Dendritic cell treated with granulocyte-macrophage colony-stimulating factor and Interleukin-4, amounts not matched to agents 40 ng/mL and 50 ng/mL, for 4 days (primary cell): ENCODE results near the gene PES1.
"Not testable (repeated sequence)": the region's sequence is repeated elsewhere in the genome, so short reads cannot be mapped to it uniquely, and the experiment has no call there.

Experiments used
- H3K27ac Mint-ChIP-seq: one replicate; pipeline ENCODE4 v1.8.0; 2022; ENCODE audit warnings: mild to moderate bottlenecking, mixed read lengths
- H3K27me3 Mint-ChIP-seq: one replicate; pipeline ENCODE4 v1.8.0; 2022; ENCODE audit warnings: mild to moderate bottlenecking, mixed read lengths
- H3K36me3 Mint-ChIP-seq: one replicate; pipeline ENCODE4 v1.8.0; 2022; ENCODE audit warnings: low read depth, mixed read lengths
- H3K4me1 Mint-ChIP-seq: one replicate; pipeline ENCODE4 v1.8.0; 2022; ENCODE audit warnings: low read depth, mixed read lengths
- H3K4me3 Mint-ChIP-seq: one replicate; pipeline ENCODE4 v1.8.0; 2022; ENCODE audit warnings: mild to moderate bottlenecking, moderate library complexity, mixed read lengths
- H3K9me3 Mint-ChIP-seq: one replicate; pipeline ENCODE4 v1.8.0; 2022; ENCODE audit warnings: mixed read lengths
- intact Hi-C: fragments of 100-400 bp; cut with micrococcal nuclease; formaldehyde crosslinking; loops from one replicate; pipeline ENCODE4 v1.15.0; 2022

PES1 gene

DNA sequence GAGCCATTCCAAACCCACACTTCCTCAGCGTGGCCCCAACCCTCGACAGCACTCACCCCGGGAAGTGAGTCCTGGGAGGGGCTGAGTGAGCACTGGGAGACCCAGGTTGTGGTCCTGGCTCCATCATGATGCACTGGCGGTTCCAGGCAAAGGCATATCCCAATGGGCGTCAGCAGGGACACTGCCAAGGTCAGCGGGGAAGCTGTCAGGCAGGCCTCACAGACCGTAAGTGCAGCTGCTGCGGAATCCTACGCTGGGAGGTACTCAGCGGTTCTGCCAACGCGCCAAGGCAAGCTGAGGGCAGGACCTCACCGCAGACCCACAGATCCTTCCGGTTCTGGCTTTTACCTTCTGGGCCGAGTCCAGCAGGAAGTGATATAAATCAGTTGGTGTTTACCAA is 15.9 kb downstream of the PES1 start:
- no peaks in the 10 kb centered on the region for H3K9me3 Mint-ChIP-seq
- peaks cover 58% of the 10 kb centered on the region for H3K36me3 Mint-ChIP-seq
- no peak overlapping the region for H3K27ac Mint-ChIP-seq
- intact Hi-C loops = no loop called here
- H3K4me1 Mint-ChIP-seq = no peaks in the 10 kb centered on the region
- H3K27me3 Mint-ChIP-seq = peaks cover 19% of the 10 kb centered on the region
- H3K4me3 Mint-ChIP-seq = no peak overlapping the region

- no peaks in the 10 kb centered on the region for H3K9me3 Mint-ChIP-seq
- no peaks in the 10 kb centered on the region for H3K4me1 Mint-ChIP-seq
- no peak overlapping the region for H3K27ac Mint-ChIP-seq
- intact Hi-C loops = no loop called here
- H3K36me3 Mint-ChIP-seq = peaks cover 51% of the 10 kb centered on the region
- no peak overlapping the region for H3K4me3 Mint-ChIP-seq
- peaks cover 19% of the 10 kb centered on the region for H3K27me3 Mint-ChIP-seq
Measured at GRCh38 chr22:30574997-30575671, 16.6 kb downstream of the PES1 start.

DNA sequence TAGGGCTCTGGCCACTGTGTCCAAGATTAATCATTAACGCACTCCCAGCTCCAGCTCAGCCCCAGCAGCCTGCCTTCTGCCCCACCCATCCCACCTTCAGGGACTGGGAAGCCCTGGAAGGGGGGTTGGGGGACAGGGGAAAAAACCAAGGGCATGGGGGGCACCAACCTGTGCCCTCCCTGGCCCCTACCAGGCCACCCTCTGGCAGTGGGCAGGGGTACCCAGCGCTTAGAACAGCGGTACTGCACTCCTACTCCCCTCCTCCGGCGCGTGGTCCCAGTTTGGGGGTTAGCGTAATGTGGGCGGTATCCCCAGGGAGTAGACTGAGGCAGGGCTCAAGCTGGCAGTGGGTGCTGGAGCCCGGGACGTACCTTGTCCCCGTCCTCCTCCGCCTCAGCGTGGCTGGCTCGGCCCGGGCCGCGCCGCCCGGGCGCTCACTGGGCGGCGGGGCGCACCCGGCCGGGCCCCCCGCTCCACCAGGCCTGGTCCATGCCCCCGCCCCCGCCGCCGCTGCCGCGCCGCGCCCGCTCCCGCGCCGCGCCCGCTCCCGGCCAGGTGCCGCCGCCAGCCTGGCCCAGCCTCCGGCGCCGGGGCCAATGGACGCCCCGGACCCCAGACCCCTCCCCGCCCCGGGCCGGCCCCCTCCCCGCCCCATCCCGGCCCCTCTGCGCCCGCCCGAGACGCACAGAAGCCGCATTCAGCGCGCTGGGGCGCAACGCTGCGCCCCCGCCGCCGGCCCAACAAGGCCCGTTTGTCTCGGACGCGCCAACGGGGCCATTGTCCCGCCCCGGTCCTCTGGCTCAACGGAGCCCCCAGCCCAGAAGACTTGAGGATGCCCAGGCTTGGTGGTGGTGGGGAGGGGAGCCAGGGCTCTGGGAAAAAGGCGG is 17.4 kb downstream of the PES1 start, which contains the start of gene GAL3ST1:
Gene GAL3ST1, minus strand, starts transcription at position 571 of the 887 bp plus-strand sequence. CDS start 17,273 bp downstream, outside the sequence.
- Mint-ChIP-seq H3K36me3 (peaks cover 43% of the 10 kb centered on the region), H3K4me1 (no peaks in the 10 kb centered on the region), H3K27me3 (peaks cover 19% of the 10 kb centered on the region), H3K9me3 (no peaks in the 10 kb centered on the region), H3K27ac (no peak within 1 kb of the TSS), H3K4me3 (no peak within 1 kb of the TSS)
- intact Hi-C loops = no loop called here

GRCh38 chr22:30573594-30574094 is 18.1 kb downstream of the PES1 start:
- H3K36me3 Mint-ChIP-seq = peaks cover 36% of the 10 kb centered on the region
- intact Hi-C loops = no loop called here
- no peak overlapping the region for H3K27ac Mint-ChIP-seq
- H3K27me3 Mint-ChIP-seq = peaks cover 19% of the 10 kb centered on the region
- H3K4me1 Mint-ChIP-seq = no peaks in the 10 kb centered on the region
- H3K4me3 Mint-ChIP-seq = no peak overlapping the region
- H3K9me3 Mint-ChIP-seq = no peaks in the 10 kb centered on the region

DNA sequence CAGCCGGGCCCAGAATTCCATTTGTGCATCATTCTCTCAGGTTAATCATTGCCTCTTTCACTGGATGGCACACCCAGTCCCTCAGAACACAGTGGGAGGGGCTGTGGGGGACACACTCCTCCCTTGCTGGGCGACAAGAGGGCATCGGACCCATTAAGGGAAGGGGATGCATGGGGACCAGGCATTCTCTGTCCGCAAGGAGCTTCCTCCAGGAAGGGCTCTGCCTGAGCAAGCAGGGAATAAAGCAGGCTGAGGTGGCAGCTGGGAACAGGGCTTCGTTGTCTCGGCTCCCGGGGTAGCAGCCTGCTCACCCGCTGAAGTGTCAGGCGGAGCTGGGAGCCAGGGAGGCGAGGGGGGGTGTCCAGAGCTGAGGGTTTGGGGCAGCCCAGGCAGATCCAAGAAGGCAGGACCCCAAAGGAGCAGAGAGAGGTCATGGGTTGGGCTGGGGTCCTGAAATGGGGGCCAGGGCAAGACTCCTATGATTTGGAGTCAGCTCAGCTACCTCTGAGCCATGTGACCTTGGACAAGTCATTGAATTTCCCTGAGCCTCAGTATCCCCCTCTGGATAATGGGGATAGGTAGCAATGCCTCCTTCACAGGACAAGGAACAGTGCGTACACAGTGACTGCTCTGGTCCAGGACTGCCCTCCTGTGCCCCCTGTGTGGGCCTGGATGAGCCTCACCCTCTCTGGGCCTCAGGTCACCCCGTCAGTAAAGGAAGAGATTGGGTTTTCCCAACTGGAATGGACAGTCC is 18.7 kb downstream of the PES1 start:
- Mint-ChIP-seq H3K36me3 (peaks cover 29% of the 10 kb centered on the region), H3K27me3 (peaks cover 19% of the 10 kb centered on the region), H3K4me1 (no peaks in the 10 kb centered on the region), H3K9me3 (no peaks in the 10 kb centered on the region), H3K27ac (no peak overlapping the region), H3K4me3 (no peak overlapping the region)
- intact Hi-C loops = no loop called here

DNA sequence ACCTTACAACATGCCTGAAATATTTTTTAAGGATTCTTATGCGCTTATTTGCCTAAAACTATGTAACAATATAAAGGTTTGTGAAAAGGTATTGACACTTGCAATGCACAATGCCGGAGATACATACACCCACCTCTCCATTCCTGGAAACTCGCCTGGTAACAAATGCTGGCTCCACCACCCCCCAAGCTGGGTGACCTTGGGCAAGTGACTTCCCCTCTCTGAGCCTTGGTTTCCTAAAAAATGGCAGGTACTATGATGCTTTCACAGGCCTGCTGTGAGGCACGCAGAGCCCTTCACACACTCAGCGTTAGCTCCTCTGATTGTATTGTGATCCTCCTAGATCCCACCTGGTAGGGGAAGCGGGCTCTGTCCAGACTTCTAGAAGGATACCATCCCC is 19.5 kb downstream of the PES1 start:
- Mint-ChIP-seq H3K36me3 (peaks cover 21% of the 10 kb centered on the region), H3K4me3 (no peak overlapping the region), H3K27me3 (peaks cover 19% of the 10 kb centered on the region), H3K9me3 (no peaks in the 10 kb centered on the region), H3K27ac (no peak overlapping the region), H3K4me1 (no peaks in the 10 kb centered on the region)
- intact Hi-C loops = no loop called here

DNA sequence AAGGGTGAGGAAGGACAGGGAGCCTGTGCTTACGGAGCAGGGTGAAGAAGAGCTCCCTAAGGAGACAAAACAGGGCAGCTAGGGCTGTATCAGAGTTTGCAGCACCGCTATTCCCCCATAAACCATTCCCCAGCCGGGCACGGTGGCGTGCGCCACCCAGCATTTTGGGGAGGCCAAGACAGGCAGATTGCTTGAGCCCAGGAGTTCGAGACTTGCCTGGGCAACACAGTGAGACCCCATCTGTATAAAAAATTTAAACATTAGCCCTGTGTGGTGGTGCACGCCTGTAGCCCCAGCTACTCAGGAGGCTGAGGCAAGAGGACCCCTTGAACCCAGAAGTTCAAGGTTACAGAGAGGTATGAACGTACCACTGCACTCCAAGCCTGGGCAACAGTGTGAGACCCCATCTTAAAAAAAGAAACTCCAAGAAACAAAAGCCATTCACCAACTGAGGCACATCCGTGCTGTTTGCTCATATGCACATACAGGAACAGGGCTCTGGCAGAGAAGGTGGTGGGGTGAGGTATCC is 22.0 kb downstream of the PES1 start:
- peaks cover 10% of the 10 kb centered on the region for H3K27me3 Mint-ChIP-seq
- H3K9me3 Mint-ChIP-seq = no peaks in the 10 kb centered on the region
- H3K27ac Mint-ChIP-seq = no peak overlapping the region
- no peaks in the 10 kb centered on the region for H3K4me1 Mint-ChIP-seq
- H3K4me3 Mint-ChIP-seq = no peak overlapping the region
- intact Hi-C loops = no loop called here
- no peaks in the 10 kb centered on the region for H3K36me3 Mint-ChIP-seq

DNA sequence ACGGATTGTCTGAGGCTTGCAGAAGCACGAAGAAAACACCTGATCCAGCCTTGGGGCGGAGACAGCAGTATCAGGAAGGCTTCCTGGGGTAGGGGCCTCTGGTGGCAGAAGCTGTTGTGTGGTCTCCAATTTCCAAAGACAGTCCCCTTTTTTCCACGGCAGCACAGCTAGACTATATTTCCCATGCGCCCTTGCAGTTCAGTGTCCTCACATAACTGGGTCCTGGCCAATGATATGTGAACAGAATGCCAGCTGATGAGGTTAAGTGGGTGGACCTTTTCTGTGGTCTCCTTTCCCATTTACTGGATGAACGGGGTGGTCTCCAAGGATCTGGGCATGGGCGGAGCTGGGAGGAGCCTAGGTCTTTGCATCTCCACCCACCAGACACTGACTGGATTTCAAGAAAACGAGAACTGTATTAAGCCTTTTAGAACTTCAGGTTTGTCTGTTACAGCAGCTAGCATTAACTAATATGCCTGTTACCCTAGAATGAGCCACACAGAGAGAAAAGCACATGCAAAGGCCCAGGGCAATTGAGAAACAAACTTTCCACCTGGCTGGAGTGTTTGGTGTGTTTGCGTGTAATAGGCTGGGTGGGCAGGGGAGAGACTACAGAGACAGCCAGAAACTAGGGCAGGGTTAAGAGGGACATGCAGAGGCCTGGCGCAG is 23.4 kb downstream of the PES1 start:
- Mint-ChIP-seq H3K9me3 (no peaks in the 10 kb centered on the region), H3K27me3 (peaks cover 8% of the 10 kb centered on the region), H3K4me3 (no peak overlapping the region), H3K27ac (no peak overlapping the region), H3K4me1 (no peaks in the 10 kb centered on the region), H3K36me3 (no peaks in the 10 kb centered on the region)
- intact Hi-C loops = no loop called here

DNA sequence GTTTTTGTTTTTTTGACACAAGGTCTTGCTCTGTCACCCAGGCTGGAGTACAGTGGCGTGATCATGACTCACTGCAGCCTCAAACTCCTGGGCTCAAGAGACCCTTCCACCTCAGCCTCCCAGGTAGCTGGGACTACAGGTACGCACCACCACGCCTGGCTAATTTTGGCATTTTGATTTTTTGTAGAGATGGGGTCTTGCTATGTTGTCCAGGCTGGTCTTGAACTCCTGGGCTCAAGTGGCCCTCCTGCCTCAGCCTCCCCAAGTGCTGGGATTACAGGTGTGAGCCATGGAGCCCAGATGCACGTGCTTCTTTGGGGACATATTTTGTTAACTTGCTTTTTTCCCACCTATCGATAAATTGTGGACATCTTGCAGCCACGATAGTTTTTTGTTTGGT is 24.4 kb downstream of the PES1 start:
- H3K27me3 Mint-ChIP-seq, H3K4me3 Mint-ChIP-seq, H3K9me3 Mint-ChIP-seq, H3K27ac Mint-ChIP-seq, H3K4me1 Mint-ChIP-seq, intact Hi-C loops, H3K36me3 Mint-ChIP-seq: not testable (repeated sequence)

DNA sequence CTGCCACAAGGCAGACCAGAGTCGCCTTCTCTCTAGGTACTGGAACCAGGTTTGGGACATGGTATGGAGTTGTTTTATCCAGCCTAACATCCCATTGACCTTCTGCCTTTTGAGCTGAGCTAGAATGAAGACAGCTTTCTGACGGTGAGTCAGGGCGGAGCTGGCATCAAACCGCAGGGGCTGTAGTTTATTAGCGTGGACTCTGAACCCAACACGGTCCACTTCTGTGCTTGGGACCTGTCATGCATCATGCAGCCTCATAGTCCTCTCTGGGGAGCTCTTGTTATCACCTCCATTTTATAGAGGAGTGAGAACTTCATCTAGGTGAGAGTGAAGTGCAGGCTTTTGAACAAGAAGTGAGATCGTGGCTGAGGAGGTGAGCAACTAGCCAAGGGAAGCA is 25.6 kb downstream of the PES1 start:
- Mint-ChIP-seq H3K4me3 (no peak overlapping the region), H3K27ac (no peak overlapping the region), H3K4me1 (no peaks in the 10 kb centered on the region), H3K27me3 (peaks cover 4% of the 10 kb centered on the region), H3K9me3 (no peaks in the 10 kb centered on the region), H3K36me3 (no peaks in the 10 kb centered on the region)
- intact Hi-C loops = no loop called here

DNA sequence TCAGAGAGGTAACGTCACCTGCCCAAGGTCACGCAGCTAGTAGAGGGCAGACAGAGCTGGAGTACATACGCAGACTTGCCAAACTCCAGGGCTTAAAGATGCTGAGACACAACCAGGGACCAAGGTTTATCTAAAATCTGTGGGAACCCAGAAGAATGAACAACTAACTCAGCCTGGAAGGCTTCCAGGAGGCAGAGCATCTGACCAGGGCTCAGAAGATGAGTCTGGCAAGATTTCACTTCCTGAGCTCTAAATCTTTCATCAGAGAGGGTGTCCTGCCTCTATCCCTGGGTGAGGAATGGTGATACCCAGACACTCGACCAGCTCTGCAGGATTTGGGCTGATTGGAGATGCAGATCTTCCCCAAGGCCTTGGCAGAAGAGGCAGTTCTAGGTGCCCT is 26.4 kb downstream of the PES1 start:
- no peaks in the 10 kb centered on the region for H3K4me1 Mint-ChIP-seq
- H3K27me3 Mint-ChIP-seq = peaks cover 3% of the 10 kb centered on the region
- H3K9me3 Mint-ChIP-seq = no peaks in the 10 kb centered on the region
- intact Hi-C loops = no loop called here
- H3K36me3 Mint-ChIP-seq = no peaks in the 10 kb centered on the region
- no peak overlapping the region for H3K27ac Mint-ChIP-seq
- no peak overlapping the region for H3K4me3 Mint-ChIP-seq

GRCh38 chr22:30564761-30565119 is 27.0 kb downstream of the PES1 start:
- H3K36me3 Mint-ChIP-seq = no peaks in the 10 kb centered on the region
- intact Hi-C loops = no loop called here
- H3K4me3 Mint-ChIP-seq = no peak overlapping the region
- no peaks in the 10 kb centered on the region for H3K9me3 Mint-ChIP-seq
- H3K4me1 Mint-ChIP-seq = no peaks in the 10 kb centered on the region
- H3K27ac Mint-ChIP-seq = no peak overlapping the region
- H3K27me3 Mint-ChIP-seq = peaks cover 3% of the 10 kb centered on the region

- no peak overlapping the region for H3K27ac Mint-ChIP-seq
- intact Hi-C loops = no loop called here
Measured at GRCh38 chr22:30564045-30564760, 27.5 kb downstream of the PES1 start.

More at GRCh38 chr22:30564045-30564760, 27.5 kb downstream of the PES1 start:
- peaks cover 3% of the 10 kb centered on the region for H3K27me3 Mint-ChIP-seq
- H3K9me3 Mint-ChIP-seq = no peaks in the 10 kb centered on the region
- no peaks in the 10 kb centered on the region for H3K4me1 Mint-ChIP-seq
- no peak overlapping the region for H3K4me3 Mint-ChIP-seq
- H3K36me3 Mint-ChIP-seq = no peaks in the 10 kb centered on the region
